ENCODE data around the gene PAX8. TPM values are rescaled to one million over a fixed set of nuclear protein-coding genes. Genes with fewer than 3 reads are reported as not detected.

PAX8 gene
- total and polyA plus RNA-seq, 2 donors (not counting 1 experiment from before 2014, with no cell fraction given), result 0.26 to 0.50 TPM

DNA sequence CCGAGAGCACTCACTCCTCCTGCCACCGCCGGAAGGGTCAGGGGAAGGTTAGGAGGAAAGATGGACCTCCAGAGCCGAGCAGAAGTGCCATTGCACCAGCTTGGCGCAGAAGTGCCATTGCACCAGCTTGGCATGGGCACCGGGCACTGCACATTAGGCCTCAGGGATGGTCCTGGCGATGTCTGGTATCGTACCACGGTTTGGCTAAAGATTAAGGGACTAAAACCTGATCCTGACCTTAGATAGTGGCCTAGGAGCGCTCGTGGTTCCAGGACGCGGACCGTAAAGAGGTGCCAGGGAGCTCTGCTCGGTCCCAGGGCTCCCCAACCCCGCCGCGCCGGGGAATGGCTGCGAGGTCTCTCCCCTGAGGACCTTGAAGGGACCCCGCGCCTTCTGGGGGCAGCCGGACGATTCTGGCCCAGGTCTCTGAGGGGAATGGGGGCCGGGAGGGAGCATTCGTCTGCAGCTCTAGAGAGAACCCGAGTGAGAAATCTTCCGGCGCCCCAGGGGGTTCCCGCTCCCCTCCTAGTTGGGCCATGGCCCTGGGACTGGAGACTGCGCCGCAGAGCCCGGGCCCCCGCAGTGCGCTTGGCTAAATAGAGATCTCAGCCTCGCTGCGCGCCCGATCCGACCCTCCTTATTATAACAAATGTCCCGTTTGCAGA lies 1.8 kb downstream of the PAX8 start:
- no peaks in the 10 kb centered on the region for H3K4me1 ChIP-seq (ENCODE audit: control insufficient read depth, extremely low read depth, insufficient read depth, low read length)
- no peak for DNase-seq (ENCODE audit: low read depth in 2 of 2)
- H3K4me3 ChIP-seq (replicated peaks in 1 of 4; ENCODE audit: control extremely low read depth in 1 of 4, insufficient read depth in 1 of 4, low read depth in 3 of 4, low read length in 4 of 4), result no peak overlapping the region
- H3K27ac ChIP-seq (ENCODE audit: insufficient read depth, low read length), result no peak overlapping the region
- H3K79me2 ChIP-seq (ENCODE audit: control insufficient read depth, insufficient read depth, low read length), result no peaks in the 10 kb centered on the region
- no peaks in the 10 kb centered on the region for H4K20me1 ChIP-seq (ENCODE audit: control insufficient read depth, extremely low read depth, insufficient read depth, low read length)
- no peak overlapping the region for H3K9ac ChIP-seq (ENCODE audit: insufficient read depth, low read length)
- H3K4me2 ChIP-seq (ENCODE audit: extremely low read depth, insufficient read depth, low read length), result no peak overlapping the region
- H3K9me3 ChIP-seq (ENCODE audit: control insufficient read depth, insufficient read depth, low read depth, low read length), result no peaks in the 10 kb centered on the region
- H3K27me3 ChIP-seq (ENCODE audit: control insufficient read depth, insufficient read depth, low read length), result peaks cover 72% of the 10 kb centered on the region
- H2AFZ ChIP-seq (ENCODE audit: low read length), result no peak overlapping the region
- TF ChIP-seq, protein P1, sequence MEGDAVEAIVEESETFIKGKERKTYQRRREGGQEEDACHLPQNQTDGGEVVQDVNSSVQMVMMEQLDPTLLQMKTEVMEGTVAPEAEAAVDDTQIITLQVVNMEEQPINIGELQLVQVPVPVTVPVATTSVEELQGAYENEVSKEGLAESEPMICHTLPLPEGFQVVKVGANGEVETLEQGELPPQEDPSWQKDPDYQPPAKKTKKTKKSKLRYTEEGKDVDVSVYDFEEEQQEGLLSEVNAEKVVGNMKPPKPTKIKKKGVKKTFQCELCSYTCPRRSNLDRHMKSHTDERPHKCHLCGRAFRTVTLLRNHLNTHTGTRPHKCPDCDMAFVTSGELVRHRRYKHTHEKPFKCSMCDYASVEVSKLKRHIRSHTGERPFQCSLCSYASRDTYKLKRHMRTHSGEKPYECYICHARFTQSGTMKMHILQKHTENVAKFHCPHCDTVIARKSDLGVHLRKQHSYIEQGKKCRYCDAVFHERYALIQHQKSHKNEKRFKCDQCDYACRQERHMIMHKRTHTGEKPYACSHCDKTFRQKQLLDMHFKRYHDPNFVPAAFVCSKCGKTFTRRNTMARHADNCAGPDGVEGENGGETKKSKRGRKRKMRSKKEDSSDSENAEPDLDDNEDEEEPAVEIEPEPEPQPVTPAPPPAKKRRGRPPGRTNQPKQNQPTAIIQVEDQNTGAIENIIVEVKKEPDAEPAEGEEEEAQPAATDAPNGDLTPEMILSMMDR (conservative IDR thresholded peaks at IDR 0.05 in 1 of 2, IDR thresholded peaks at IDR 0.05 in 1 of 2; ENCODE audit: low read depth in 1 of 2, low read length in 2 of 2), result no peak
- TF ChIP-seq EZH2 (IDR thresholded peaks at IDR 0.05; ENCODE audit: low read length, missing control alignments), result peak; percentile 81
- no peaks in the 10 kb centered on the region for H3K36me3 ChIP-seq (ENCODE audit: control insufficient read depth, insufficient read depth, low read length)

DNA sequence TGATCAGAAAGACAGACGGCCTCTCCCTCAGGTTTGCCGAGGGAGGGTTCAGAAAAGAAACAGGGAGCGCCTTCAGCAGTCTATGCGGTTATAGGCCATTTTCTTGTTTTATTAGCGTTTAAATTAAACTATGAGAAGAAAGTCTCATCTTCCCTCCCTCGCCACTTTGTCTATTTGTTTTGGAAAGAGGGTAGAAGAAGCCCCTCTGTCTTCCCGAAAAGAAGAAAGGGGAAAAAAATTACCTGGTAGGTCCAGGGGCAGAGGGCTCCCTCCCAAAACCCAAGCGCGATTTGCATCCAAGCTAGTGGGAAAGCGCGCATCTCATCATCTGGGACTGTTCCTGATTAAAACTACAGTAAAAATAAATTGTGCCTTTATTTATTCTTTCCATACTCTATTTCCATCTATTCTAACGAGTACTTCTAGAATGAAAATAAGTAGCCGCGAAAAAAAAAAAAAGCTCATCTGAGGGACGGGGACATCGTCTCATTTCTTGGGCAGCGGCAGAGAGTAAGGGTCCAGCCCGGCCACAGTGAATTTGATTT lies 2.4 kb downstream of the PAX8 start:
- Histone ChIP-seq H3K27ac (ENCODE audit: insufficient read depth, low read length) (no peak overlapping the region), H3K4me3 (replicated peaks in 1 of 4; ENCODE audit: control extremely low read depth in 1 of 4, insufficient read depth in 1 of 4, low read depth in 3 of 4, low read length in 4 of 4) (no peak overlapping the region), H3K9me3 (ENCODE audit: control insufficient read depth, insufficient read depth, low read depth, low read length) (no peaks in the 10 kb centered on the region), H4K20me1 (ENCODE audit: control insufficient read depth, extremely low read depth, insufficient read depth, low read length) (no peaks in the 10 kb centered on the region), H2AFZ (ENCODE audit: low read length) (no peak overlapping the region), H3K4me1 (ENCODE audit: control insufficient read depth, extremely low read depth, insufficient read depth, low read length) (no peaks in the 10 kb centered on the region), H3K9ac (ENCODE audit: insufficient read depth, low read length) (no peak overlapping the region), H3K27me3 (ENCODE audit: control insufficient read depth, insufficient read depth, low read length) (peaks cover 78% of the 10 kb centered on the region), H3K36me3 (ENCODE audit: control insufficient read depth, insufficient read depth, low read length) (no peaks in the 10 kb centered on the region), H3K4me2 (ENCODE audit: extremely low read depth, insufficient read depth, low read length) (no peak overlapping the region), H3K79me2 (ENCODE audit: control insufficient read depth, insufficient read depth, low read length) (no peaks in the 10 kb centered on the region)
- TF ChIP-seq EZH2 (IDR thresholded peaks at IDR 0.05; ENCODE audit: low read length, missing control alignments), result peak; percentile 49
- TF ChIP-seq, protein P1 (conservative IDR thresholded peaks at IDR 0.05 in 1 of 2, IDR thresholded peaks at IDR 0.05 in 1 of 2; ENCODE audit: low read depth in 1 of 2, low read length in 2 of 2), result no peak
- DNase-seq (ENCODE audit: low read depth in 2 of 2), result no peak

DNA sequence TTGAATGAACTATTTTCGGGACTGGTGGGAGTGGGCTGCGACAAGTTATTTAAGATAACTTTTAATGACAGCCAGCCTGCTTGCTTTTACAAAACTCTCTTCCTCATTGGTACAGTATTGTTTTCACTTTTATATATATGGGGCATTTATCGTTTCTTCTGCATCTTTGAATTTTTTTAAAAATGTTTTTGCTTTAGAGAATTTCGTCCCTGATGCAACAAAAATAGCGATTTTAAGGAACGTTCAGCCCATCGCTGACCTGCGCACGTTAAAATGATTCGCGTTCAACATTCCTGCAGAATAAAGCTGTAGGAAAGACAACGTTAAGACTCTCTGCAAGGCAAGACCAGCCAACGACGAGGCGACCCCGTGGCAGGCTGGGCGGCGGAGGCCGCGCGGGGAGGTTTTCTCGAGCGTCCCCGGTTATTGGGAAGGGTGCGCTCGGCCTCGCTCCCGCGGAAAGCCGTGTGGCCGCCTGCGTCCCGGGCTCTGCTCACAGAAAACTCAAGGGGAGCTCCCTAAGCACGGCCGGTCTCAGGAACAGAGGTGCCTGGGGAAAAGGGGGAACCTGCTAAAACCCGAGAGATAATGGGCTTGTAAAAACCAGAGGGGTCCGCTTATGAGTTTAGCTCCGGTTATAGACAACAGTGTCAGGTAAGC lies 3.0 kb downstream of the PAX8 start:
- Histone ChIP-seq H3K4me3 (replicated peaks in 1 of 4; ENCODE audit: control extremely low read depth in 1 of 4, insufficient read depth in 1 of 4, low read depth in 3 of 4, low read length in 4 of 4) (no peak overlapping the region), H3K27me3 (ENCODE audit: control insufficient read depth, insufficient read depth, low read length) (peaks cover 81% of the 10 kb centered on the region), H3K36me3 (ENCODE audit: control insufficient read depth, insufficient read depth, low read length) (no peaks in the 10 kb centered on the region), H4K20me1 (ENCODE audit: control insufficient read depth, extremely low read depth, insufficient read depth, low read length) (no peaks in the 10 kb centered on the region), H2AFZ (ENCODE audit: low read length) (no peak overlapping the region), H3K4me2 (ENCODE audit: extremely low read depth, insufficient read depth, low read length) (peak overlapping the region; percentile 19), H3K27ac (ENCODE audit: insufficient read depth, low read length) (no peak overlapping the region), H3K9me3 (ENCODE audit: control insufficient read depth, insufficient read depth, low read depth, low read length) (no peaks in the 10 kb centered on the region), H3K79me2 (ENCODE audit: control insufficient read depth, insufficient read depth, low read length) (no peaks in the 10 kb centered on the region), H3K9ac (ENCODE audit: insufficient read depth, low read length) (no peak overlapping the region), H3K4me1 (ENCODE audit: control insufficient read depth, extremely low read depth, insufficient read depth, low read length) (no peaks in the 10 kb centered on the region)
- DNase-seq (ENCODE audit: low read depth in 2 of 2), result no peak
- TF ChIP-seq, protein P1 (conservative IDR thresholded peaks at IDR 0.05 in 1 of 2, IDR thresholded peaks at IDR 0.05 in 1 of 2; ENCODE audit: low read depth in 1 of 2, low read length in 2 of 2), result no peak
- TF ChIP-seq EZH2 (IDR thresholded peaks at IDR 0.05; ENCODE audit: low read length, missing control alignments), result no peak
